Stimulated activated memory B cell treated with anti-CD40 and anti-IgM and Interleukin-4, amounts not matched to agents 10 μg/mL and 1 μg/mL and 100 μg/mL, for 72 hours (primary cell): ENCODE results near the gene OPN5.

ENCODE experiments used
- ATAC-seq: fragments of 150-1000 bp; cut with Tn5 transposase; 2 replicates; pipeline ENCODE4 v1.10.0; 2021
- H3K27ac Mint-ChIP-seq: one replicate; pipeline ENCODE4 v1.8.0; 2022; ENCODE audit warnings: mild to moderate bottlenecking, mixed read lengths
- H3K27me3 Mint-ChIP-seq: one replicate; pipeline ENCODE4 v1.8.0; 2022; ENCODE audit warnings: mixed read lengths
- H3K36me3 Mint-ChIP-seq: one replicate; pipeline ENCODE4 v1.8.0; 2022; ENCODE audit warnings: mixed read lengths
- H3K4me1 Mint-ChIP-seq: one replicate; pipeline ENCODE4 v1.8.0; 2022; ENCODE audit warnings: mixed read lengths
- H3K4me3 Mint-ChIP-seq: one replicate; pipeline ENCODE4 v1.8.0; 2022; ENCODE audit warnings: mild to moderate bottlenecking, moderate library complexity, mixed read lengths
- H3K9me3 Mint-ChIP-seq: one replicate; pipeline ENCODE4 v1.8.0; 2022; ENCODE audit warnings: mixed read lengths

The OPN5 gene

DNA sequence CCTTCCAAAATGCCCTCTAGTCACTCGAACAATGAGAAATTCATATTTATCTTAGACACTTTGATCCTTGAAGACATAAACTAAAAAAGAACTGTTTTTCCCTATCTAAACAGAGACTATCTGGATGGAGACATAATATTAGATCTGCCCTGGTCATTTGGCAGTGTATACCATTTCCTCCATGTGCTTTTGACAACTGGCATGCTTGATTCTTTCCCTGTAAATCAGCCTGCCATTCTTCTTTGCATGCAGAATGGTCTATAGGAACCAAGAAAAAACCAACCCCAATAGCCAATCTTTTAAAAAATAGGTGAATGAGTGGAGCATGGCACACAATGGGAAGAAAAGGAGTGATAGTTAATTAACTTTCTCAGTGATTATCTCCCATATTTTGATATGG, 93.8 kb downstream of the OPN5 start:
- no peak for ATAC-seq
- no peaks in the 10 kb centered on the region for H3K27me3 Mint-ChIP-seq
- H3K4me3 Mint-ChIP-seq, result no peak overlapping the region

More for the DNA sequence above, 93.8 kb downstream of the OPN5 start:
- H3K9me3 Mint-ChIP-seq, result no peaks in the 10 kb centered on the region
- no peaks in the 10 kb centered on the region for H3K4me1 Mint-ChIP-seq
- no peaks in the 10 kb centered on the region for H3K36me3 Mint-ChIP-seq
- no peak overlapping the region for H3K27ac Mint-ChIP-seq
